Hepatocyte (in vitro differentiated cells): ENCODE results near the gene YES1.

Source experiments
- CTCF ChIP-seq: fragments of 200-600 bp; sonication (generic); IDR thresholded peaks from 2 replicates; pipeline ENCODE4 v1.5.1; 2016; ENCODE audit warnings: antibody characterized with exemption, mild to moderate bottlenecking; ENCODE audit not compliant: poor library complexity
- EZH2 ChIP-seq: fragments of 200-600 bp; sonication (generic); IDR thresholded peaks from 2 replicates; pipeline ENCODE4 v1.6.1; 2016; ENCODE audit warnings: antibody characterized with exemption, mild to moderate bottlenecking, borderline replicate concordance

GRCh38 chr18:767084-767882, 44.8 kb downstream of the YES1 start:
- TF ChIP-seq CTCF, result no peak
- no peak for TF ChIP-seq EZH2
